Glutamatergic neuron (in vitro differentiated cells): Measurements from ENCODE around the gene VPS16. TPM values are rescaled to one million over a fixed set of nuclear protein-coding genes. Genes with fewer than 3 reads are reported as not detected.

Experiments used
- DNase-seq: peaks from one replicate; pipeline ENCODE4 v3.0.0; 2022
- H3K27ac Mint-ChIP-seq: one replicate; pipeline ENCODE4 v1.8.0; 2020; ENCODE audit warnings: mild to moderate bottlenecking, mixed read lengths, inconsistent platforms; ENCODE audit not compliant: unreplicated experiment
- H3K27me3 Mint-ChIP-seq: one replicate; pipeline ENCODE4 v1.8.0; 2020; ENCODE audit warnings: mild to moderate bottlenecking, moderate library complexity, mixed read lengths, inconsistent platforms; ENCODE audit not compliant: unreplicated experiment
- H3K36me3 Mint-ChIP-seq: one replicate; pipeline ENCODE4 v1.8.0; 2020; ENCODE audit warnings: mild to moderate bottlenecking, mixed read lengths, inconsistent platforms; ENCODE audit not compliant: unreplicated experiment
- H3K4me1 Mint-ChIP-seq: one replicate; pipeline ENCODE4 v1.8.0; 2020; ENCODE audit warnings: mild to moderate bottlenecking, low read depth, mixed read lengths, inconsistent platforms; ENCODE audit not compliant: unreplicated experiment
- H3K4me3 Mint-ChIP-seq: one replicate; pipeline ENCODE4 v1.8.0; 2020; ENCODE audit warnings: mild to moderate bottlenecking, mixed read lengths, inconsistent platforms; ENCODE audit not compliant: unreplicated experiment
- H3K9me3 Mint-ChIP-seq: one replicate; pipeline ENCODE4 v1.8.0; 2020; ENCODE audit warnings: mild to moderate bottlenecking, moderate library complexity, mixed read lengths, inconsistent platforms; ENCODE audit not compliant: unreplicated experiment
- CTCF ChIP-seq: fragments of 200-600 bp; sonication (generic); IDR thresholded peaks from one replicate; pipeline ENCODE4 v1.5.0; 2021; ENCODE audit not compliant: partially characterized antibody, unreplicated experiment
- total RNA-seq: library from RNA; stranded (reverse); fragmentation: NEBNext Ultra II Directional; extraction: Animal tissue kit (Norgen Biotek cat#: 25700); gene quantifications from one replicate; pipeline ENCODE4 v1.2.1, GENCODE V29; 2021; ENCODE audit not compliant: unreplicated experiment

VPS16 gene
- total RNA-seq, 1 donor from 2014 or later, result 46.3 TPM

- Mint-ChIP-seq H3K27me3 (no peaks in the 10 kb centered on the region), H3K36me3 (no peaks in the 10 kb centered on the region), H3K4me1 (no peaks in the 10 kb centered on the region), H3K27ac (no peak overlapping the region), H3K9me3 (no peaks in the 10 kb centered on the region), H3K4me3 (no peak overlapping the region)
- DNase-seq, result no peak
- no peak for TF ChIP-seq CTCF
These were observed 48.7 kb downstream of the VPS16 start for GRCh38 chr20:2889209-2889608.

GRCh38 chr20:2889797-2890196 lies 49.3 kb downstream of the VPS16 start:
- TF ChIP-seq CTCF, result no peak
- H3K4me3 Mint-ChIP-seq, result no peak overlapping the region
- no peak overlapping the region for H3K27ac Mint-ChIP-seq
- no peaks in the 10 kb centered on the region for H3K9me3 Mint-ChIP-seq
- no peak for DNase-seq
- no peaks in the 10 kb centered on the region for H3K36me3 Mint-ChIP-seq
- H3K4me1 Mint-ChIP-seq, result no peaks in the 10 kb centered on the region
- no peaks in the 10 kb centered on the region for H3K27me3 Mint-ChIP-seq

- no peaks in the 10 kb centered on the region for H3K36me3 Mint-ChIP-seq
- no peaks in the 10 kb centered on the region for H3K9me3 Mint-ChIP-seq
- TF ChIP-seq CTCF, result no peak
- H3K4me3 Mint-ChIP-seq, result no peak overlapping the region
- no peak overlapping the region for H3K27ac Mint-ChIP-seq
- no peaks in the 10 kb centered on the region for H3K4me1 Mint-ChIP-seq
- no peak for DNase-seq
- no peaks in the 10 kb centered on the region for H3K27me3 Mint-ChIP-seq
These were observed 50.2 kb downstream of the VPS16 start for GRCh38 chr20:2890742-2891141.

- no peak for DNase-seq
- no peaks in the 10 kb centered on the region for H3K27me3 Mint-ChIP-seq
- no peak overlapping the region for H3K27ac Mint-ChIP-seq
- H3K4me3 Mint-ChIP-seq, result no peak overlapping the region
- H3K9me3 Mint-ChIP-seq, result no peaks in the 10 kb centered on the region
- no peaks in the 10 kb centered on the region for H3K4me1 Mint-ChIP-seq
- no peak for TF ChIP-seq CTCF
- no peaks in the 10 kb centered on the region for H3K36me3 Mint-ChIP-seq
These were observed 50.8 kb downstream of the VPS16 start for GRCh38 chr20:2891343-2891742.

GRCh38 chr20:2892376-2892775 lies 51.8 kb downstream of the VPS16 start:
- Mint-ChIP-seq H3K4me1 (no peaks in the 10 kb centered on the region), H3K36me3 (no peaks in the 10 kb centered on the region), H3K27ac (no peak overlapping the region), H3K4me3 (no peak overlapping the region), H3K27me3 (no peaks in the 10 kb centered on the region), H3K9me3 (no peaks in the 10 kb centered on the region)
- no peak for DNase-seq
- TF ChIP-seq CTCF, result no peak
